Neural progenitor cell (in vitro differentiated cells): ENCODE data around the gene SRGAP3.
A peak's percentile ranks its signal among the peaks of the same experiment; 100 is the strongest.

ENCODE experiments used
- EZH2 ChIP-seq: fragments of 200-600 bp; sonication (generic); IDR thresholded peaks from 2 replicates; pipeline ENCODE4 v1.6.1; 2017; ENCODE audit warnings: antibody characterized with exemption, mild to moderate bottlenecking, moderate library complexity
- EZH2phosphoT487 ChIP-seq: fragments of 200-600 bp; sonication (generic); IDR thresholded peaks from 2 replicates; pipeline ENCODE4 v1.6.1; 2017; ENCODE audit warnings: antibody characterized with exemption
- TF ChIP-seq, protein P1 (sequence below): fragments of 200-600 bp; sonication (generic); IDR thresholded peaks from 2 replicates; pipeline ENCODE4 v1.5.1; 2017; ENCODE audit warnings: antibody characterized with exemption, mild to moderate bottlenecking

- TF ChIP-seq, protein P1, sequence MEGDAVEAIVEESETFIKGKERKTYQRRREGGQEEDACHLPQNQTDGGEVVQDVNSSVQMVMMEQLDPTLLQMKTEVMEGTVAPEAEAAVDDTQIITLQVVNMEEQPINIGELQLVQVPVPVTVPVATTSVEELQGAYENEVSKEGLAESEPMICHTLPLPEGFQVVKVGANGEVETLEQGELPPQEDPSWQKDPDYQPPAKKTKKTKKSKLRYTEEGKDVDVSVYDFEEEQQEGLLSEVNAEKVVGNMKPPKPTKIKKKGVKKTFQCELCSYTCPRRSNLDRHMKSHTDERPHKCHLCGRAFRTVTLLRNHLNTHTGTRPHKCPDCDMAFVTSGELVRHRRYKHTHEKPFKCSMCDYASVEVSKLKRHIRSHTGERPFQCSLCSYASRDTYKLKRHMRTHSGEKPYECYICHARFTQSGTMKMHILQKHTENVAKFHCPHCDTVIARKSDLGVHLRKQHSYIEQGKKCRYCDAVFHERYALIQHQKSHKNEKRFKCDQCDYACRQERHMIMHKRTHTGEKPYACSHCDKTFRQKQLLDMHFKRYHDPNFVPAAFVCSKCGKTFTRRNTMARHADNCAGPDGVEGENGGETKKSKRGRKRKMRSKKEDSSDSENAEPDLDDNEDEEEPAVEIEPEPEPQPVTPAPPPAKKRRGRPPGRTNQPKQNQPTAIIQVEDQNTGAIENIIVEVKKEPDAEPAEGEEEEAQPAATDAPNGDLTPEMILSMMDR: peak; percentile 9
- no peak for TF ChIP-seq EZH2
- TF ChIP-seq EZH2phosphoT487: no peak
These were observed 113.9 kb downstream of the SRGAP3 start for GRCh38 chr3:9135526-9135925.
